ENCODE data around the gene ARL15.

DNA sequence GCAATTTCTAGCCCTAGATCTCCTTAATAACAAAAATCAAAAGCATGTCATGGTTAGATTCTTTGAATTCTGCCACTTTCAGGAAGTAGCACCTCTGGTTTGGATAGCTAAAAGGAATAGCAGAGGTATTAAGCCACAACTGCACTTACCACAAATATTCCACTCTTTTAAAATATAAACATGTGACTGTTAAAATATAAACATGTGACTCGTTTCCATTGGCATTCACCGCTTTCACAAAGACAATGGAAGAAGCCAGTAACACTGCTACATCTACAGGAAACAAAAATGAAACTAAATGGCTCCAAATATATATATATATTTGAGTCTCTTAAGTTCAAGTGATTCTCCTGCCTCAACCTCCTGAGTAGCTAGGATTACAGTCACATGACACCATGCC, 222.9 kb downstream of the ARL15 start:
- TF ChIP-seq, protein P1, sequence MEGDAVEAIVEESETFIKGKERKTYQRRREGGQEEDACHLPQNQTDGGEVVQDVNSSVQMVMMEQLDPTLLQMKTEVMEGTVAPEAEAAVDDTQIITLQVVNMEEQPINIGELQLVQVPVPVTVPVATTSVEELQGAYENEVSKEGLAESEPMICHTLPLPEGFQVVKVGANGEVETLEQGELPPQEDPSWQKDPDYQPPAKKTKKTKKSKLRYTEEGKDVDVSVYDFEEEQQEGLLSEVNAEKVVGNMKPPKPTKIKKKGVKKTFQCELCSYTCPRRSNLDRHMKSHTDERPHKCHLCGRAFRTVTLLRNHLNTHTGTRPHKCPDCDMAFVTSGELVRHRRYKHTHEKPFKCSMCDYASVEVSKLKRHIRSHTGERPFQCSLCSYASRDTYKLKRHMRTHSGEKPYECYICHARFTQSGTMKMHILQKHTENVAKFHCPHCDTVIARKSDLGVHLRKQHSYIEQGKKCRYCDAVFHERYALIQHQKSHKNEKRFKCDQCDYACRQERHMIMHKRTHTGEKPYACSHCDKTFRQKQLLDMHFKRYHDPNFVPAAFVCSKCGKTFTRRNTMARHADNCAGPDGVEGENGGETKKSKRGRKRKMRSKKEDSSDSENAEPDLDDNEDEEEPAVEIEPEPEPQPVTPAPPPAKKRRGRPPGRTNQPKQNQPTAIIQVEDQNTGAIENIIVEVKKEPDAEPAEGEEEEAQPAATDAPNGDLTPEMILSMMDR (IDR thresholded peaks at IDR 0.05) = no peak
- TF ChIP-seq POLR2A (IDR thresholded peaks at IDR 0.05) = no peak
